Measurements from ENCODE around the gene ARHGAP31. TPM values are rescaled to one million over a fixed set of nuclear protein-coding genes. Genes with fewer than 3 reads are reported as not detected.

The ARHGAP31 gene
- total and polyA plus RNA-seq, 10 of the 15 experiments (the other 5 are each of a cell fraction or from before 2014, with no cell fraction given) = 0.97 to 29.8 (median 10.3) TPM

DNA sequence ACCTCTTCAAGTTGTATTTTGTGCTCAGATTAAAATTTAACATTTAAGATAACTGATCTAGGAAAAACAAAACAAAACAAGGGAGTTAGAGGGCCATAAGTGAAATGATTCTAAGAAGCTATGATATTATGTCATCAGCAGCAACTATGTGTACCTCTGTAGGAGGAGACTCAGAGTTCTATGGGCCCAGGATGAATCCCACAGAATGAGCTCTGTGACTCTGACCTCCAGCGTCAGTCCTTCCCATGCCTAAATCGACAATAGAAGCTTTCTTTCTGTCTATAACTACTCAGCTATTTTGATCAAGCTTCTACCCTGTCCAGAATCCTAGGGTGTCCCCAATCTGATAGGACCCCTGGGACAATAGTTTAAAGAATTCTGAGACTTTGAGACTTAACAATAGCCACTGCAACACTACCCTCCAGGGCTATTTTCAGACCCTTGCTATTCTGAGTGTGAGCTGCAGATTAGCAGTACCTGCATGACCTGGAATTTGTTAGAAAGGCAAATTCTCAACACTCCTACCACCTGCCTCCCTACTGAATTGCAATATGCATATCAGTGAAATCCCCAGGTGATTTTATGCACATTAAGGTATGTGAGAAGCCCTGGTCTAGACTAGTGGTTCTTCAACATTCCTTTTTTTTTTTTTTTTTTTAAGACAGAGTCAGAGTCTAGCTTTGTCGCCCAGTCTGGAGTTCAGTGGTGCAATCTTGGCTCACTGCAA lies 66.7 kb downstream of the ARHGAP31 start:
- SMC1A ChIA-PET (ENCODE audit: uncharacterized antibody, unreplicated experiment) = interaction anchor here (0.9 to 4.4 kb wide), 3 partner anchors 10 to 64 kb away, joined by 3 to 13 read pairs (median 6); no protein-coding TSS in a partner anchor
- H3K4me2 ChIP-seq (ENCODE audit: control insufficient read depth, insufficient read depth) = no peak overlapping the region
- H3K4me3 ChIP-seq = no peak overlapping the region
- RAD21 ChIA-PET (ENCODE audit: unreplicated experiment) = no interaction called here
- H3K27ac ChIP-seq (ENCODE audit: control insufficient read depth, insufficient read depth) = no peak overlapping the region
- CTCF ChIA-PET = interaction anchor here (0.7 to 2.1 kb wide), 6 partner anchors 8 to 354 kb away, joined by 3 to 8 read pairs (median 4); no protein-coding TSS in a partner anchor
- no peaks in the 10 kb centered on the region for H3K36me3 ChIP-seq (ENCODE audit: control insufficient read depth in 2 of 2, insufficient read depth in 2 of 2, low read length in 1 of 2)
- POLR2A ChIA-PET = interaction anchor here (0.6 to 1.8 kb wide), 4 partner anchors 63 to 317 kb away, joined by 3 to 6 read pairs (median 4); no protein-coding TSS in a partner anchor
- H3K27me3 ChIP-seq (replicated peaks in 1 of 2; ENCODE audit: control insufficient read depth in 2 of 2, insufficient read depth in 2 of 2, low read length in 1 of 2) = no peaks in the 10 kb centered on the region
- no peak overlapping the region for H3K9ac ChIP-seq (ENCODE audit: control insufficient read depth, insufficient read depth, low read length)
- H3K4me1 ChIP-seq (ENCODE audit: control insufficient read depth, insufficient read depth, low read length) = peaks cover 16% of the 10 kb centered on the region
- peaks cover 4% of the 10 kb centered on the region for H3K79me2 ChIP-seq (ENCODE audit: control insufficient read depth, insufficient read depth, low read length)
- no peaks in the 10 kb centered on the region; the same call in 1 of the 2 replicates for H4K20me1 ChIP-seq (ENCODE audit: control insufficient read depth, insufficient read depth)
- in situ Hi-C loops (cut with MboI) (no loop called here), intact Hi-C loops (cut with micrococcal nuclease; ENCODE audit: unreplicated experiment) (no loop called here)
- 98% methylated on average over 3 of the region's 3 CpGs for WGBS (ENCODE audit: insufficient coverage, insufficient replicate concordance, low lambda C conversion rate, missing lambda C conversion rate)
- no TSS peak for BruUV-seq (replicated peaks)
- H2AFZ ChIP-seq (ENCODE audit: control insufficient read depth, low read depth, low read length) = no peak overlapping the region
- DNase-seq (ENCODE audit: low read depth, low spot score) (no peak), FAIRE-seq (no peak), ATAC-seq (no peak)
- no peak for TF ChIP-seq NR2C1 (IDR thresholded peaks at IDR 0.05)
- no peak for TF ChIP-seq NRF1 (conservative IDR thresholded peaks at IDR 0.05; ENCODE audit: low read depth, low read length)
- TF ChIP-seq RAD21 (IDR thresholded peaks at IDR 0.05; ENCODE audit: insufficient read depth, low read depth, low read length) = no peak
- no peaks in the 10 kb centered on the region for H3K9me3 ChIP-seq (replicated peaks; ENCODE audit: control insufficient read depth, insufficient read depth, low read length)

DNA sequence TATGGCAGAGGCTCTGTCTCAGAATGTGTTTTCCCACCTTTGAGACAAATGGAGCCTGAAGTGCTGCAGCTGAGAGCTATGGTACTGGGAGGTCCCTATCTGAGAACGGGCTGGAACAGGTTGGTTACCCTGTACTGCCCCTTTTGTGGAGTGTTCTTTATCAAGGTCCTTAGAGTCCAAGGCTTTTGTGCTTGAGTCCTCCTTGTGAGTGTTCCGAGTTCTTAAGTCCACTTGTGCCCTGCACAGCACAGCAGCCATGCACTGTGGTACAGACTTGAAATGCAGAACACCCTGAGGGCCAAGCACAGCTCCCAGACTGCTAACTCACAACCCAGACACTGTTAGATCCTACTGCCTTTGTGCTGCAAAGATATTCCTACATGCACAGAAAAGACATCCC lies 67.8 kb downstream of the ARHGAP31 start:
- Histone ChIP-seq H4K20me1 (ENCODE audit: control insufficient read depth, insufficient read depth) (no peaks in the 10 kb centered on the region; the same call in 1 of the 2 replicates), H3K4me2 (ENCODE audit: control insufficient read depth, insufficient read depth) (no peak overlapping the region), H3K4me3 (no peak overlapping the region), H3K36me3 (ENCODE audit: control insufficient read depth in 2 of 2, insufficient read depth in 2 of 2, low read length in 1 of 2) (no peaks in the 10 kb centered on the region), H3K27me3 (replicated peaks in 1 of 2; ENCODE audit: control insufficient read depth in 2 of 2, insufficient read depth in 2 of 2, low read length in 1 of 2) (no peaks in the 10 kb centered on the region), H3K4me1 (ENCODE audit: control insufficient read depth, insufficient read depth, low read length) (peaks cover 15% of the 10 kb centered on the region), H3K27ac (ENCODE audit: control insufficient read depth, insufficient read depth) (no peak overlapping the region), H3K9ac (ENCODE audit: control insufficient read depth, insufficient read depth, low read length) (no peak overlapping the region), H2AFZ (ENCODE audit: control insufficient read depth, low read depth, low read length) (no peak overlapping the region), H3K79me2 (ENCODE audit: control insufficient read depth, insufficient read depth, low read length) (peaks cover 4% of the 10 kb centered on the region), H3K9me3 (replicated peaks; ENCODE audit: control insufficient read depth, insufficient read depth, low read length) (no peaks in the 10 kb centered on the region)
- ChIA-PET RAD21 (ENCODE audit: unreplicated experiment) (interaction anchor here (0.8 kb wide), 1 partner anchor 9 kb away, joined by 5 read pairs; no protein-coding TSS in a partner anchor), SMC1A (ENCODE audit: uncharacterized antibody, unreplicated experiment) (interaction anchor here (0.6 to 1.2 kb wide), 2 partner anchors 14 to 922 kb away, joined by 3 read pairs; no protein-coding TSS in a partner anchor), CTCF (interaction anchor here (0.6 to 2.1 kb wide), 2 partner anchors 9 to 15 kb away, joined by 3 to 8 read pairs; no protein-coding TSS in a partner anchor), POLR2A (no interaction called here)
- 95% methylated on average over 2 of the region's 2 CpGs for WGBS (ENCODE audit: insufficient coverage, insufficient replicate concordance, low lambda C conversion rate, missing lambda C conversion rate)
- no TSS peak for BruUV-seq (replicated peaks)
- DNase-seq (ENCODE audit: low read depth, low spot score) = no peak
- ATAC-seq = no peak
- intact Hi-C loops (cut with micrococcal nuclease; ENCODE audit: unreplicated experiment) (no loop called here), in situ Hi-C loops (cut with MboI) (no loop called here)
- FAIRE-seq = no peak
- TF ChIP-seq NFXL1 (IDR thresholded peaks at IDR 0.05; ENCODE audit: borderline replicate concordance) (no peak), CREM (IDR thresholded peaks at IDR 0.05; ENCODE audit: low read depth) (no peak), CHD4 (IDR thresholded peaks at IDR 0.05) (no peak), PAX8 (IDR thresholded peaks at IDR 0.05) (no peak), FOXM1 (IDR thresholded peaks at IDR 0.05; ENCODE audit: low read depth, low read length) (no peak), NR2C2 (IDR thresholded peaks at IDR 0.05; ENCODE audit: borderline replicate concordance, control insufficient read depth, insufficient read length, low read depth) (no peak), SUPT20H (IDR thresholded peaks at IDR 0.05; ENCODE audit: borderline replicate concordance, control insufficient read depth, low read depth, low read length) (no peak), TAF1 (IDR thresholded peaks at IDR 0.05; ENCODE audit: borderline replicate concordance, low read depth, low read length) (no peak), WRNIP1 (IDR thresholded peaks at IDR 0.05; ENCODE audit: borderline replicate concordance, low read depth, low read length) (no peak), ZNF274 (IDR thresholded peaks at IDR 0.05; ENCODE audit: insufficient read depth, insufficient read length) (no peak), GABPA (IDR thresholded peaks at IDR 0.05; ENCODE audit: low read depth) (no peak), RCOR1 (conservative IDR thresholded peaks at IDR 0.05; ENCODE audit: low read depth, low read length) (no peak), NR2C1 (IDR thresholded peaks at IDR 0.05) (no peak), NFIC (IDR thresholded peaks at IDR 0.05; ENCODE audit: low read depth, low read length) (no peak)
- TF ChIP-seq, protein P1, sequence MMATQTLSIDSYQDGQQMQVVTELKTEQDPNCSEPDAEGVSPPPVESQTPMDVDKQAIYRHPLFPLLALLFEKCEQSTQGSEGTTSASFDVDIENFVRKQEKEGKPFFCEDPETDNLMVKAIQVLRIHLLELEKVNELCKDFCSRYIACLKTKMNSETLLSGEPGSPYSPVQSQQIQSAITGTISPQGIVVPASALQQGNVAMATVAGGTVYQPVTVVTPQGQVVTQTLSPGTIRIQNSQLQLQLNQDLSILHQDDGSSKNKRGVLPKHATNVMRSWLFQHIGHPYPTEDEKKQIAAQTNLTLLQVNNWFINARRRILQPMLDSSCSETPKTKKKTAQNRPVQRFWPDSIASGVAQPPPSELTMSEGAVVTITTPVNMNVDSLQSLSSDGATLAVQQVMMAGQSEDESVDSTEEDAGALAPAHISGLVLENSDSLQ (IDR thresholded peaks at IDR 0.05) = no peak
